Ovary (tissue), 9 donors: Measurements from ENCODE around the gene DIP2C. TPM values are rescaled to one million over a fixed set of nuclear protein-coding genes. Genes with fewer than 3 reads are reported as not detected.

Source experiments
- DNase-seq, 5 donors: peaks; one replicate each; pipeline ENCODE4 v3.0.0-alpha.2; 2019 to 2020
- H3K27ac ChIP-seq, 2 donors: fragments of 200-600 bp; one replicate each; pipeline versions ENCODE4 v1.5.1 to v1.8.0; 2019 to 2022
- H3K27me3 ChIP-seq: fragments of 200-600 bp; one replicate; pipeline ENCODE4 v1.8.0; 2022
- H3K36me3 ChIP-seq: fragments of 200-600 bp; sonication (generic); one replicate; pipeline ENCODE4 v1.5.1; 2019
- H3K4me1 ChIP-seq: one replicate; pipeline ENCODE4 v1.8.1; 2013; ENCODE audit warnings: mild to moderate bottlenecking, moderate library complexity; ENCODE audit not compliant: insufficient read depth
- H3K4me3 ChIP-seq: fragments of 200-600 bp; sonication (generic); one replicate; pipeline ENCODE4 v1.5.1; 2017
- H3K9me3 ChIP-seq, 2 donors: fragments of 200-600 bp in 1 of 2; sonication (generic) in 1 of 2; one replicate each; pipeline versions ENCODE4 v1.5.1 to v1.8.1; 2013 to 2019; ENCODE audit warnings: mild to moderate bottlenecking in 1 of 2, moderate library complexity in 1 of 2
- CTCF ChIP-seq, 3 donors: fragments of 450-650 bp in 2 of 3; fragments of 200-600 bp in 1 of 3; IDR thresholded peaks; one replicate each; pipeline versions ENCODE4 v1.5.1 to v1.8.0; 2016 to 2022; ENCODE audit warnings: antibody characterized with exemption in 3 of 3, mild to moderate bottlenecking in 1 of 3
- EP300 ChIP-seq: sonication (generic); formaldehyde crosslinking; IDR thresholded peaks from one replicate; pipeline ENCODE4 v1.6.1; 2017; ENCODE audit warnings: antibody characterized with exemption
- POLR2A ChIP-seq: fragments of 450-650 bp; IDR thresholded peaks from one replicate; pipeline ENCODE4 v1.6.1; 2017; ENCODE audit warnings: antibody characterized with exemption, mild to moderate bottlenecking, moderate library complexity
- WGBS, 3 donors: extraction: QIAGEN DNeasy Blood & Tissue Kit in 1 of 3; methylation state at CpG; one replicate each; pipeline versions ENCODE4 v1.1.5 to v1.1.7; 2013 to 2017; 5-methylcytosine and 5-hydroxymethylcytosine counted together
- intact Hi-C, 4 donors: fragments of 100-400 bp; cut with DNase I; formaldehyde crosslinking; loops; one replicate each; pipeline versions ENCODE4 v1.11.0 to v1.15.1; 2022 to 2023
- polyA plus RNA-seq, 2 donors: library from polyadenylated mRNA; stranded (reverse); fragments of 200-250 nt in 1 of 2; fragments of 350-450 nt in 1 of 2; fragmentation: Illumina TruSeq in 1 of 2; extraction: RNeasy Lipid Tissue Mini Kit (QIAGEN cat#74804) in 1 of 2; gene quantifications; one replicate each; pipeline ENCODE4 v1.2.3, GENCODE V29; 2013 to 2014
- total RNA-seq, 7 donors: library from RNA; depleted of rRNA in 2 of 7; stranded (reverse); fragments of >200 nt in 2 of 7; fragmentation: NEBNext Ultra II Directional in 3 of 7; extraction: Animal tissue kit (Norgen Biotek cat#: 25700) in 3 of 7; gene quantifications; one replicate each; pipeline versions ENCODE4 v1.1.0 to v1.2.4, GENCODE V29; 2016 to 2023
- donor health status: DM: no; HTN: no; CAD: no; lungs with moderate emphysema.
- donor health status: DM: no; HTN: no; CAD: no.
- donor health status: Bipolar disorder and iron deficiency.
- donor health status: DM: yes; HTN: yes; CAD: no.
- donor health status: DM: no; HTN: no; CAD: no.
- donor health status: DM: yes; HTN: yes; CAD: no.

The DIP2C gene
- total and polyA plus RNA-seq, 9 donors: 10.1 to 29.4 (median 22.2) TPM

GRCh38 chr10:683448-684071 lies 5.9 kb downstream of the DIP2C start:
- Histone ChIP-seq H3K27me3 (no peaks in the 10 kb centered on the region), H3K27ac (no peak overlapping the region), H3K9me3 (no peaks in the 10 kb centered on the region), H3K36me3 (no peaks in the 10 kb centered on the region), H3K4me1 (peaks cover 15% of the 10 kb centered on the region), H3K4me3 (peak overlapping the region; percentile 19)
- WGBS, 3 donors: 49 to 60% (median 54%) methylated on average over 23 of the region's 23 CpGs
- intact Hi-C loops: loop anchor here in 3 of 4 donors (10.0 kb wide), 3 partner anchors 149 to 371 kb away; partner anchors contain the start of gene WDR37 (in 1 of the 3)
- no peak for TF ChIP-seq CTCF (IDR thresholded peaks at IDR 0.05)
- no peak for TF ChIP-seq POLR2A
- TF ChIP-seq EP300: no peak
- DNase-seq: no peak

GRCh38 chr10:682931-683447 lies 6.5 kb downstream of the DIP2C start:
- no peak for TF ChIP-seq CTCF (IDR thresholded peaks at IDR 0.05)
- no peak for TF ChIP-seq EP300
- no peak for TF ChIP-seq POLR2A
- no peak overlapping the region for H3K4me3 ChIP-seq
- intact Hi-C loops: loop anchor here in 3 of 4 donors (10.0 kb wide), 3 partner anchors 148 to 372 kb away; partner anchors contain the start of gene WDR37 (in 1 of the 3)
- H3K9me3 ChIP-seq: no peaks in the 10 kb centered on the region
- no peaks in the 10 kb centered on the region for H3K36me3 ChIP-seq
- no peak for DNase-seq
- 84 to 91% (median 88%) methylated on average over 14 of the region's 14 CpGs for WGBS, 3 donors
- H3K27ac ChIP-seq: no peak overlapping the region
- no peaks in the 10 kb centered on the region for H3K27me3 ChIP-seq
- H3K4me1 ChIP-seq: peaks cover 11% of the 10 kb centered on the region

GRCh38 chr10:681670-682318 lies 7.7 kb downstream of the DIP2C start:
- Histone ChIP-seq H3K4me1 (peaks cover 10% of the 10 kb centered on the region), H3K4me3 (no peak overlapping the region), H3K27me3 (no peaks in the 10 kb centered on the region), H3K27ac (no peak overlapping the region), H3K9me3 (no peaks in the 10 kb centered on the region), H3K36me3 (no peaks in the 10 kb centered on the region)
- DNase-seq: no peak
- 86 to 92% (median 87%) methylated on average over 9 of the region's 9 CpGs for WGBS, 3 donors
- intact Hi-C loops: loop anchor here in 3 of 4 donors (10.0 kb wide), 3 partner anchors 147 to 373 kb away; partner anchors contain the start of gene WDR37 (in 1 of the 3)
- TF ChIP-seq POLR2A (no peak), EP300 (no peak), CTCF (IDR thresholded peaks at IDR 0.05) (no peak)

- no peak for DNase-seq
- intact Hi-C loops: loop anchor here in 3 of 4 donors (10.0 kb wide), 3 partner anchors 146 to 374 kb away; partner anchors contain the start of gene WDR37 (in 1 of the 3)
- Histone ChIP-seq H3K27me3 (no peaks in the 10 kb centered on the region), H3K27ac (no peak overlapping the region), H3K4me1 (peaks cover 10% of the 10 kb centered on the region), H3K36me3 (no peaks in the 10 kb centered on the region), H3K4me3 (no peak overlapping the region), H3K9me3 (no peaks in the 10 kb centered on the region)
- WGBS, 3 donors: 91 to 95% (median 93%) methylated on average over 12 of the region's 12 CpGs
- no peak for TF ChIP-seq EP300
- no peak for TF ChIP-seq POLR2A
- TF ChIP-seq CTCF (IDR thresholded peaks at IDR 0.05): no peak
These were observed 8.7 kb downstream of the DIP2C start for GRCh38 chr10:680745-681144.
